ENCODE measurements around the gene EMILIN3.

Gene EMILIN3

DNA sequence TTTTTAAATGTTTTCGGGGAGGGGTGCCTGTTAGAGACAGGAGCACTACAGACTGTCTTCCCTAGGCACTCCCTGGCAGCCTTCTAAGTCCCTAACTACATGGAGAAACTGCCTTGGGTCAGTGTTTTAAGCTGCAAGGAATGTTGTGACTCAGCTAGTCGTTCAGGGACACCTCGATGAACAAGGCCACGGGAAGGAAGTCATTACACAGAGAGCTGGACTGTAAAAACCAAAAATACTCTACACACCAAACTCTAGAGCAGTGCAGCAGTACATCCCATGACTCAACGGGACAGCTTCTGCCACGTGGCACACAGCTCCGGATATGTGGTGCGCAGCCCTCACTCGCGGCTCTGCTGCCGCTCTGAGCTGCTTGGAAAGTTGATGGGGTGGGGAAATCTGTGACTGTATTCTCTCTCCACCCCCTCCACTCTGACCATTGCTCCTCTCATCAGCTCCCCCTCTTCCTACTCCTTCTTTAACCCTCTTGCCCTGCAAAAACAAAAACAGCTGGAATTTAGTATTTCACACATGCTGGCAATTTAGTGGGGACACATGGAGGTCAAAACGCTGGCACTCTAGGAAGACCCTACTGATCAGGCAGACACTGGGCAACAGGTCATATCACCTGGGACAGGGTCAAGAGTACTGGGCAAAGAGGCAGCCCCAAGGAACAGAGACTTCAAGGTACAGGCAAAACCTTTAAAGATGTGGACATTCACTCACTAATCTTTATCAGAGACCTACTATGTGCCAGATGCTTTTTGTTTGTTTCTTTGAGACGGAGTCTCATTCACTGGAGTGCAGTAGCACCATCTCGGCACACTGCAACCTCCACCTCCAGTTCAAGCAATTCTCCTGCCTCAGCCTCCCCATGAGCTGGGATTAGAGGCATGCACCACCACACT lies 36.9 kb downstream of the EMILIN3 start:
- Histone ChIP-seq H3K27ac (no peak overlapping the region), H3K9ac (ENCODE audit: insufficient read length) (no peak overlapping the region), H3K4me3 (no peak overlapping the region), H3K36me3 (ENCODE audit: insufficient read depth, low read length) (no peaks in the 10 kb centered on the region), H3K9me3 (ENCODE audit: low read depth, low read length) (no peaks in the 10 kb centered on the region)
- TF ChIP-seq EZH2 (IDR thresholded peaks at IDR 0.05) (no peak), FOXP2 (optimal IDR thresholded peaks at IDR 0.05; ENCODE audit: control extremely low read depth, extremely low read length, insufficient read depth) (no peak), POLR2AphosphoS5 (IDR thresholded peaks at IDR 0.05; ENCODE audit: borderline replicate concordance, low read depth, low read length) (no peak)
- DNase-seq (ENCODE audit: low read depth, low spot score) = no peak

DNA sequence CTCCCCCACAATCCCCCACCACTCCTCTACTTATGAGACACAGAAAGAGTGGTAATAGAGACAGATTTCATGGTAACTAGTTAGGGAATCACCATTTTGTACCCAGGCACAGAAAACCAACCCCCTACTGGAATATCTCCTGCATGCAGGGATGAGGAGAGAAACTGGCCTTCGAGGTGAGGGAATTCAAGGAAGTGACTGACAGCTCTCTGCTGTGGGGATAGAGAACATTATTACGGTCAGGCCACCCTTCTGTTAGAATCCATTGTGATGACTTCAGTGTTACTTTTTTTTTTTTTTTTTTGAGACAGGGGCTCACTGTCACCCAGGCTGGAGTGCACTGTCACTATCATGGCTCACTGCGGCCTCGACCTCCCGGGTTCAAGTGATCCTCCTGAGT lies 39.4 kb downstream of the EMILIN3 start:
- TF ChIP-seq POLR2AphosphoS5 (IDR thresholded peaks at IDR 0.05; ENCODE audit: borderline replicate concordance, low read depth, low read length) (no peak), FOXP2 (optimal IDR thresholded peaks at IDR 0.05; ENCODE audit: control extremely low read depth, extremely low read length, insufficient read depth) (no peak), EZH2 (IDR thresholded peaks at IDR 0.05) (no peak)
- Histone ChIP-seq H3K27ac (no peak overlapping the region), H3K4me3 (no peak overlapping the region), H3K9me3 (ENCODE audit: low read depth, low read length) (no peaks in the 10 kb centered on the region), H3K9ac (ENCODE audit: insufficient read length) (no peak overlapping the region), H3K36me3 (ENCODE audit: insufficient read depth, low read length) (no peaks in the 10 kb centered on the region)
- DNase-seq (ENCODE audit: low read depth, low spot score) = no peak

DNA sequence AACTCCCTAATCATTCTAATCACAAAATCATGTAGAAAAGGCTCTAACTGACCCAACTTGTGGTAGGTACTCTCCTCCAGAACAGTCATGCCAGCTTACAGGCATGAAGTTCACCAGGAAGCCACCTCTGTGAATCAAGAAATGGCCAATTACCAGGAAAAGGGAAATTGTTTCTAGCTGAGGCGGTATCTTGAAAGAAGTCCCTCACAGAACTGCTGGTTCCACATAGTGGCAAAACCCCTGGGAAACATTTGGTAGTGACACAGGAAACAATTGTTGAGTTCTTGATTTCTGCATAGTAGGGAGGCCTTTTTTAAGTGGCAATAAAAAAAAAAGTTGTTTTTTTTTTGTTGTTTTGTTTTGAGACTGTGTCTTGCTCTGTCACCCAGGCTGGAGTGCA lies 45.6 kb downstream of the EMILIN3 start:
- Histone ChIP-seq H3K27ac (no peak overlapping the region), H3K36me3 (ENCODE audit: insufficient read depth, low read length) (no peaks in the 10 kb centered on the region), H3K4me3 (no peak overlapping the region), H3K9ac (ENCODE audit: insufficient read length) (no peak overlapping the region), H3K9me3 (ENCODE audit: low read depth, low read length) (no peaks in the 10 kb centered on the region)
- DNase-seq (ENCODE audit: low read depth, low spot score) = no peak
- TF ChIP-seq FOXP2 (optimal IDR thresholded peaks at IDR 0.05; ENCODE audit: control extremely low read depth, extremely low read length, insufficient read depth) = no peak
- TF ChIP-seq POLR2AphosphoS5 (IDR thresholded peaks at IDR 0.05; ENCODE audit: borderline replicate concordance, low read depth, low read length) = no peak
- no peak for TF ChIP-seq EZH2 (IDR thresholded peaks at IDR 0.05)

DNA sequence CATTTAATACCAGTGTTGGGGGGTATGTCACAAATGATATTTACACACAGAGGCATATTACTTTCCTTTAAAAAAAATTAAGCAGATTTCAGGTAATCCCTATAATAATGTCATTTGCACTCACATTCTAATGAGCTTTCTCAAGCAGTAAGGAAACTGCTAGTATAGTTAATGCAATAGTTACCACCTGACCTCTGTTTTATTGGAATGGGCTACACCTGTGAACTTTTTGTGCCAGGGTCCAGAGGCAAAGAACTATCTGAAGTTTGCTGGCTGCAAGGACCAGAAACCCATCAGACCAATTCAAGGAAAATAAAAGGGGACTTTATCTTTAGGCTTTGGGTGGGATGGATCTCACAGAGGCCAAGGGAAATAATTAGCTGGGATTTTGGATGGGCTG lies 46.2 kb downstream of the EMILIN3 start:
- Histone ChIP-seq H3K36me3 (ENCODE audit: insufficient read depth, low read length) (no peaks in the 10 kb centered on the region), H3K9ac (ENCODE audit: insufficient read length) (no peak overlapping the region), H3K9me3 (ENCODE audit: low read depth, low read length) (no peaks in the 10 kb centered on the region), H3K4me3 (no peak overlapping the region), H3K27ac (no peak overlapping the region)
- no peak for DNase-seq (ENCODE audit: low read depth, low spot score)
- TF ChIP-seq POLR2AphosphoS5 (IDR thresholded peaks at IDR 0.05; ENCODE audit: borderline replicate concordance, low read depth, low read length) (no peak), FOXP2 (optimal IDR thresholded peaks at IDR 0.05; ENCODE audit: control extremely low read depth, extremely low read length, insufficient read depth) (no peak), EZH2 (IDR thresholded peaks at IDR 0.05) (no peak)

DNA sequence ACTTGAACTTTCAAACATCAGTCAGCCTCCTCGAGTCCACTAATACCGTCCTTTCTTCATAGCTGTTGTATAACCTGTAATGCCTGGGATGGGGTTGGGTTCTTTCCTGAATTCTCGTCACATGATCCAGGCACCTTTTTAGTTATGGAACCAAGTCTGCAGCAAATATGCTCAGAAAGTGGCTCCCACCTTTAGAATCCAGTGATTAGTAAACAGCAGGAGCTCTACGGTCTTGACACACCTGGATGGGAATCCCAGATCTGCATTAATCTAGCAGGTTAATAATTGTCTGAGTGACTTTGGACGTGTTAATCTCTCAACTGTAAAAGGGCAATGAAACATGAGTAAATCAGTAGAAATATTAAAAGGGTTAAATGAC lies 48.4 kb downstream of the EMILIN3 start:
- no peak for TF ChIP-seq POLR2AphosphoS5 (IDR thresholded peaks at IDR 0.05; ENCODE audit: borderline replicate concordance, low read depth, low read length)
- no peak for TF ChIP-seq EZH2 (IDR thresholded peaks at IDR 0.05)
- TF ChIP-seq FOXP2 (optimal IDR thresholded peaks at IDR 0.05; ENCODE audit: control extremely low read depth, extremely low read length, insufficient read depth) = no peak
- H3K36me3 ChIP-seq (ENCODE audit: insufficient read depth, low read length) = no peaks in the 10 kb centered on the region
- H3K4me3 ChIP-seq = peak overlapping the region; percentile 76
- H3K9me3 ChIP-seq (ENCODE audit: low read depth, low read length) = no peaks in the 10 kb centered on the region
- no peak overlapping the region for H3K27ac ChIP-seq
- no peak for DNase-seq (ENCODE audit: low read depth, low spot score)
- peak overlapping the region; percentile 51 for H3K9ac ChIP-seq (ENCODE audit: insufficient read length)

DNA sequence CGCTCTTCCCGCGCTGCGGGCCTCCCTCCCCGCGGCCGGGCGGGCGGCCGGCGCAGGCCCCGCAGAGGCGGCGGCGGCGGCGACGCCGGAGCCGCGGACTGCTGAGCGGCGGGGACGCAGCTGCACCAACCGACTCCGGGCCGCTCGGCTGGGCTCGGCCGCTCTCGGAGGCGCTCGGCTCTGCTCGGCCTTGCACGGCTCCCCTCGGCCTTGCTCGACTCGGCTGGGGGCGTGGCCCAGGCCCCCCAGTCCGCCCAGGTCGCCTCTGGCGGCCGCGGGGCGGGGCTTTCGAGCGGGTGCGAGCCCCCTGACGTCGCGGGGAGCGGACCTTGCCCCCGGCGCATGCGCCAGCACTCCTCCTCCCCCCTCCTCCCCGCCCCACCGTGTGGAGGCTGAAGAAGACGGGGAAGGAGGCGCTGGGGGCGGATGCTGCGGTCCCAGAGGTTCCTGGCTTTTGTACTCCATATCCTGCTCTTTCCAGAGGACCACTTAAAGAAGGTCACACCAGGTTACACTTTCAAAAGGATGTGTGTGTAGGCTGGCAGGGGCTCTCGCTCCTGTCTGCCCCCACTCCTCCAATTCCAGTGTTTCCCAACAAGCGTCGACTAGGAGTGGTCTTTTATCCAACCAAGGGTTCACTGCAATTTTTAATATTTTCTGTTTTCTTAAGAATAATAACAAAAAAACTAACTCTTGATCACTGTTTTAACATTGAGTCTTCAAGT lies 48.9 kb downstream of the EMILIN3 start, which contains the start of gene ZHX3:
Gene ZHX3, minus strand, starts transcription at position 186 of the 725 bp plus-strand sequence. CDS start 112,815 bp downstream, outside the sequence.
- peak; percentile 26 for DNase-seq (ENCODE audit: low read depth, low spot score)
- Histone ChIP-seq H3K27ac (0 out of 2 replicates have a peak within 1 kb of the TSS, but pooled peaks have one; percentile 12), H3K36me3 (ENCODE audit: insufficient read depth, low read length) (peaks cover under 1% of the 10 kb centered on the region; the same call in 1 of the 2 replicates), H3K4me3 (peak within 1 kb of the TSS; percentile 89), H3K9me3 (ENCODE audit: low read depth, low read length) (no peaks in the 10 kb centered on the region), H3K9ac (ENCODE audit: insufficient read length) (peak within 1 kb of the TSS; percentile 82)
- TF ChIP-seq EZH2 (IDR thresholded peaks at IDR 0.05) (no peak), FOXP2 (optimal IDR thresholded peaks at IDR 0.05; ENCODE audit: control extremely low read depth, extremely low read length, insufficient read depth) (peak; percentile 68), POLR2AphosphoS5 (IDR thresholded peaks at IDR 0.05; ENCODE audit: borderline replicate concordance, low read depth, low read length) (peak; percentile 77)

DNA sequence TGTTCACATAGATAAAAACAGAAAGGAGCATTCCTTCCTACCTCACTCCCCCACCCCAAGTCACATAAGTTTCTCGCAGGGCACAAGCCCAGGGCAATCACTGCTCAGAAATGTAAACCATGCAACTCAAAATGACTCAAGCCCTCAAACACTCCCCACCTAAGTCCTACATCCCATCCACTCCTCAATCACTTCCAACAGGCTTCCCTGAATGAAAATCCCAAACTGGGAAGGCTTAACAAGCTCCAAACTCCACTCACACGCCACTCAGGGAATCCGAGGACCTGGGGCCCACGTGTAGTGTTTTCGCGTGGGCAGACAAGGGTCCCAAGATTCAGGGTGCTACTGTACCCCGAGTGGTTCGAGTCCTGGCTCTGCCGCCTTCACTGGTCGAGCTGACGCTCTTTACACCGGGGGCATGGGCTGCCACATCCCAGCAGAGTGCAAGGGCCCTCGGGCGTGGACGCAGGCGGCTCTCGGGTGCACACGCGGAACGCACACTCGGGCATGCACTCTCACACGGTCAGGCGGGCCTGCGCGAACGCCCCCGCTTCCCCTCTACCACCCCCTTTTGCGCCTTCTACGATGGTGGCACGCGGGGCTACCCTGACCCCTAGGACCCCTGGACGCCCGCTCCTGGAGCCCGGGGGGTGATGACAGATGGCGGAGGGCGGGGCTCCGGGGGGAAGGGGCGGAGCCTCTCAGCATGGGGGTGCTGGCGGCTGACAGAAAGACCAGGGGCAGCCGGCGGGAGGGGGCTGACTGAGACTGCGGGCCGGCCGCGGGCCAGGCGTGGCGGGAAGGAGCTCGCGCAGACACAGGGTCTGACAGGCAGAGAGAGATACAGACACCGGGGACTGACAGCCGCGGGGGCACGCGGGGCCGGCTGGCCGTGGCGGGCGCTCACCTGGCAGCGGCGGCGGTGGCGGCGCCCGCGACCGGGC lies 49.7 kb downstream of the EMILIN3 start:
- TF ChIP-seq FOXP2 (optimal IDR thresholded peaks at IDR 0.05; ENCODE audit: control extremely low read depth, extremely low read length, insufficient read depth) (no peak), EZH2 (IDR thresholded peaks at IDR 0.05) (no peak), POLR2AphosphoS5 (IDR thresholded peaks at IDR 0.05; ENCODE audit: borderline replicate concordance, low read depth, low read length) (no peak; the same call in 1 of the 2 replicates)
- DNase-seq (ENCODE audit: low read depth, low spot score) = no peak
- peak overlapping the region; percentile 89 for H3K4me3 ChIP-seq
- peak overlapping the region; percentile 82 for H3K9ac ChIP-seq (ENCODE audit: insufficient read length)
- 0 out of 2 replicates have a peak overlapping the region, but pooled peaks have one; percentile 12 for H3K27ac ChIP-seq
- H3K36me3 ChIP-seq (ENCODE audit: insufficient read depth, low read length) = peaks cover 6% of the 10 kb centered on the region; the same call in 1 of the 2 replicates
- H3K9me3 ChIP-seq (ENCODE audit: low read depth, low read length) = no peaks in the 10 kb centered on the region
